Activated naive CD4-positive, alpha-beta T cell treated with anti-CD3 and anti-CD28 coated beads, Interleukin-2, amount 10 ng/mL, durations not matched to agents 7 days and 5 days (primary cell): Measurements from ENCODE around the gene KMT2D.
A peak's percentile ranks its signal among the peaks of the same experiment; 100 is the strongest.

Source experiments
- CTCF ChIA-PET: fragments of 350-600 bp; sonication (Branson Sonifier 250); formaldehyde crosslinking; loops from one replicate; lab custom pipeline; 2021; ENCODE audit warnings: antibody characterized with exemption; lab: Charles Lee
- DNase-seq: peaks from one replicate; pipeline ENCODE4 v3.0.0-alpha.2; 2020
- H3K27ac Mint-ChIP-seq: one replicate; pipeline ENCODE4 v1.8.0; 2021; ENCODE audit warnings: mild to moderate bottlenecking, moderate library complexity, mixed read lengths
- H3K27me3 Mint-ChIP-seq: one replicate; pipeline ENCODE4 v1.8.0; 2021; ENCODE audit warnings: mild to moderate bottlenecking, mixed read lengths
- H3K36me3 Mint-ChIP-seq: one replicate; pipeline ENCODE4 v1.8.0; 2021; ENCODE audit warnings: mixed read lengths
- H3K4me1 Mint-ChIP-seq: one replicate; pipeline ENCODE4 v1.8.0; 2021; ENCODE audit warnings: mixed read lengths
- H3K4me3 Mint-ChIP-seq: one replicate; pipeline ENCODE4 v1.8.0; 2021; ENCODE audit warnings: mild to moderate bottlenecking, moderate library complexity, mixed read lengths
- H3K9me3 Mint-ChIP-seq: one replicate; pipeline ENCODE4 v1.8.0; 2021; ENCODE audit warnings: mixed read lengths

The KMT2D gene

GRCh38 chr12:49032276-49032675 lies 28.3 kb downstream of the KMT2D start:
- H3K27ac Mint-ChIP-seq = peak overlapping the region; percentile 33
- H3K4me3 Mint-ChIP-seq = no peak overlapping the region
- CTCF ChIA-PET = interaction anchor here (2.0 to 4.3 kb wide), 2 partner anchors 9 to 11 kb away, joined by 5 to 18 read pairs; no protein-coding TSS in a partner anchor
- no peak for DNase-seq
- no peaks in the 10 kb centered on the region for H3K9me3 Mint-ChIP-seq
- no peaks in the 10 kb centered on the region for H3K27me3 Mint-ChIP-seq
- peaks cover 48% of the 10 kb centered on the region for H3K36me3 Mint-ChIP-seq
- peaks cover 4% of the 10 kb centered on the region for H3K4me1 Mint-ChIP-seq

GRCh38 chr12:49031573-49032161 lies 28.9 kb downstream of the KMT2D start:
- CTCF ChIA-PET = interaction anchor here (2.0 kb wide), 1 partner anchor 10 kb away, joined by 5 read pairs; no protein-coding TSS in a partner anchor
- no peak overlapping the region for H3K27ac Mint-ChIP-seq

GRCh38 chr12:49030714-49031572 lies 29.7 kb downstream of the KMT2D start:
- CTCF ChIA-PET = interaction anchor here (0.7 to 2.4 kb wide), 4 partner anchors 10 to 13 kb away, joined by 3 to 22 read pairs (median 6); no protein-coding TSS in a partner anchor
- Mint-ChIP-seq H3K36me3 (peaks cover 45% of the 10 kb centered on the region), H3K27me3 (no peaks in the 10 kb centered on the region), H3K4me1 (peaks cover 4% of the 10 kb centered on the region), H3K4me3 (no peak overlapping the region), H3K27ac (peak overlapping the region; percentile 37), H3K9me3 (no peaks in the 10 kb centered on the region)
- DNase-seq = no peak

More at GRCh38 chr12:49031573-49032161, 28.9 kb downstream of the KMT2D start:
- Mint-ChIP-seq H3K27me3 (no peaks in the 10 kb centered on the region), H3K36me3 (peaks cover 43% of the 10 kb centered on the region), H3K4me1 (peaks cover 4% of the 10 kb centered on the region), H3K9me3 (no peaks in the 10 kb centered on the region), H3K4me3 (no peak overlapping the region)
- no peak for DNase-seq

DNA sequence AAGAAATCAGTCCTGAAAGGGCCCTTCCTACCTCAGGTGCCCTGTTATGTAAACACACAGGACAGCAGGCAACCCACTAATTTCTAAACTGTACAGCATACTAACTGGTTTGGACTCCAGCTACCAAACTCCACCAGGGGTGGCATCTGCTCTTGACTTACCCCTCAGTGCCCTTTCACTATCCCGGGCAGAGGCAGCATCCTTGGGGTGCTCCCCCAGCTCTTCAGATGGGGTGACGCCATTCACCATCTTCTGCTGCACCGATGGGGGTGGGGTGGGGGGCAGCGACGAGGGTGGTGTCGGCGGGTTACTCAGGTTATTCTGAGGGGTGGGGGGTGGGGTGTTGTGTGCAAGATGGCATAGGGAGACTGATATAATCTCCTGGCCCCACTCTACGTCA lies 30.5 kb downstream of the KMT2D start:
- Mint-ChIP-seq H3K27me3 (no peaks in the 10 kb centered on the region), H3K27ac (no peak overlapping the region), H3K36me3 (peaks cover 46% of the 10 kb centered on the region), H3K4me3 (no peak overlapping the region), H3K9me3 (no peaks in the 10 kb centered on the region), H3K4me1 (peaks cover 4% of the 10 kb centered on the region)
- no peak for DNase-seq
- CTCF ChIA-PET = interaction anchor here (0.6 to 2.4 kb wide), 5 partner anchors 10 to 16 kb away, joined by 3 to 22 read pairs (median 4); no protein-coding TSS in a partner anchor

- no peak overlapping the region for H3K27ac Mint-ChIP-seq
- no peaks in the 10 kb centered on the region for H3K27me3 Mint-ChIP-seq
- peaks cover 4% of the 10 kb centered on the region for H3K4me1 Mint-ChIP-seq
- peaks cover 42% of the 10 kb centered on the region for H3K36me3 Mint-ChIP-seq
- H3K9me3 Mint-ChIP-seq = no peaks in the 10 kb centered on the region
- no peak overlapping the region for H3K4me3 Mint-ChIP-seq
- DNase-seq = no peak
- CTCF ChIA-PET = interaction anchor here (2.2 to 2.4 kb wide), 2 partner anchors 15 to 17 kb away, joined by 5 to 22 read pairs; no protein-coding TSS in a partner anchor
Measured at GRCh38 chr12:49028666-49029275, 31.8 kb downstream of the KMT2D start.

DNA sequence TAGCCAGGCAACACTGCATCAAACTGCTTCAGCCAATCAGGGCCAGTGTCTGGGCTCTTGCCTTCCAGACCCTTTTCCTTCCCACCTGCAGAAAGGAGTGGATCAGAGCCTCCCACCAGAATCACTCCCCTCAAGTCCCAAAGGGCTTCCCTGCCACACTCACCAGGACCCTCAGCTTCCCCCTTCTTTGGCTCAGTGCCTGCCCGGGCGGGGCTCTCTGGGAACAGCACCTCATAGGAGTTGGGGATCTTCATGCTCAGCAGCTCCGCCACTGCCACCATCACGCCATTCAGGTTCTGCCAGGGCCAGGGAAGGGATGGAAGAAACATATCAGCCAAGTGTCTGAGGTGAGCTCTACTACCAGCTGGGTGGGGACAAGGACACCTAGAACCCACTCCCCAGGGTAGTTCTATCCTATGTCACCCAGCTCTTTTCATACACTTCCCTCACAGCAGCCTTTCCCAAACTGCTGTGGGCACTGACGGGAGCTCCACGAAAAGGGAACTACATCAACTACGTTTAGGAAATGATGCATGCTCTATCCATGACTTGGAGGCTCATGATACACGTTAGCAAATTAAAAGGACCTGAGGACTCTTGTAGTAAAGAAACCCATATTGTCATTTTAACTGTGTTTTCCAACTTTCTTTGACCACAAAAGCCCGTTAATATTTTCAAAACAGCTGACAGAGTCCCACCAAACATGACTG lies 32.6 kb downstream of the KMT2D start:
- H3K27me3 Mint-ChIP-seq = no peaks in the 10 kb centered on the region
- H3K4me1 Mint-ChIP-seq = peaks cover 4% of the 10 kb centered on the region
- H3K36me3 Mint-ChIP-seq = peaks cover 45% of the 10 kb centered on the region
- peak overlapping the region; percentile 24 for H3K27ac Mint-ChIP-seq
- no peak for DNase-seq
- CTCF ChIA-PET = interaction anchor here (0.6 to 2.2 kb wide), 3 partner anchors 16 to 32 kb away, joined by 3 to 7 read pairs (median 5); no protein-coding TSS in a partner anchor
- no peaks in the 10 kb centered on the region for H3K9me3 Mint-ChIP-seq
- H3K4me3 Mint-ChIP-seq = no peak overlapping the region

DNA sequence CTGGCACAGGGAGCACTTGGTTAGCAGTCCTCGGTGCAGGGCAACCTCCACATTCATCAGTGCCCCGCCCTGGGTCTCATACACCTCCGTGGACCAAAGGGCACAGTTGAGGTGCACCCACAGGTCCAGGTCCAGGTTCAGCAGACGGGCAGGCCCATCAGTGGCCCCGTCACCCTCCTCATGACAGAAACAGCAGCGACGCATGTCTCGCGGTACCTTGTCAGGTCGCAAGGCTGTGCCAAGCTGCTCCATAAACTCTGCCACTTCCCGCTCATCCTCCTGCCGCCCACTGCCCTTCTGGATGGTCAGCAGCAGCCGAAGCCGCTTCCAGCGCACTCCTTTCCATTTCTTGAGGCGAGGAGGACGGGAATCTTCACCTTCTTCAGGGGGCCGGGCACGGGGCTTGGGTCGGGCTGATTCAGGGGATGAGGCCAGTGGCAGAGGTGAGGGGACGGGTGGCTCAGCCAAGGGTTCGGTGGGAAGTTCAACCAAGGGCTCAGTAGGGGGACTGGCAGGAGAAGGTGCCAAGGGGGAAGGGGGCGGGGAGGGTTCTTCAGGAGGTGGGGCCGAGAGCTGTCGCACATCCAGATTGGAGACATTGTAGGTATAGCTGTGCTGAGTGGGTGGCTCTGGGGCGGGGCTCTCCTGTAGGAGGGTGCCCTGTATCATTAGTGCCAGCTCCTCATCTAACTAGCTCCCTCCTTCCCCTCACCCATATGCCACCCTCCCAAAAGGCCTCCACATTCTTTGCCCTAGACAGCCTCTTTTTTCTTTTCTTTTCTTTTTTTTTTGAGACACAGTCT lies 33.7 kb downstream of the KMT2D start:
- Mint-ChIP-seq H3K9me3 (no peaks in the 10 kb centered on the region), H3K36me3 (peaks cover 43% of the 10 kb centered on the region), H3K27ac (no peak overlapping the region), H3K4me3 (no peak overlapping the region), H3K4me1 (peaks cover 4% of the 10 kb centered on the region), H3K27me3 (no peaks in the 10 kb centered on the region)
- CTCF ChIA-PET = interaction anchor here (0.8 to 2.2 kb wide), 3 partner anchors 15 to 19 kb away, joined by 3 to 7 read pairs (median 5); no protein-coding TSS in a partner anchor
- DNase-seq = no peak

DNA sequence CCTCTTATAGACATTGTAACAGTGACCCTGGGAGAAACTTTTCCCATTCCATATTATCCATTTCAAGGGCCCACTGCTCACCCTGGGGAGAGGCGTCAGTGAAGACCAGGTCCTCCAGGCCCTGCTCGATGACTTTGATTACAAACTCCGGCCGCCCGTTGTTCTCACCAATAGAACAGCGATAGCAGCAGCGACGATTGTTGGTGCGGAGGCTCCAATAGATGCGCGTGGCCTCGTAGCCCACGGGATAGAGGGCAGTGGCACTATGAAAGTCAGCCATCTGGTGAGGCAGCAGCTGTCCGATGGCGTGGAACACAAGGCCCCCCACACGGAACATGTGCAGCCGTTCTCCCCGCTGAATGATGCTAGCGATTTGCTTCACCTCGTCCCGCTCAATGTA lies 34.5 kb downstream of the KMT2D start:
- no peak overlapping the region for H3K4me3 Mint-ChIP-seq
- no peaks in the 10 kb centered on the region for H3K9me3 Mint-ChIP-seq
- peaks cover 4% of the 10 kb centered on the region for H3K4me1 Mint-ChIP-seq
- H3K27me3 Mint-ChIP-seq = no peaks in the 10 kb centered on the region
- CTCF ChIA-PET = no interaction called here
- no peak for DNase-seq
- peaks cover 45% of the 10 kb centered on the region for H3K36me3 Mint-ChIP-seq
- no peak overlapping the region for H3K27ac Mint-ChIP-seq

GRCh38 chr12:49025463-49025862 lies 35.1 kb downstream of the KMT2D start:
- no peak for DNase-seq
- H3K27ac Mint-ChIP-seq = no peak overlapping the region
- CTCF ChIA-PET = interaction anchor here (1.2 to 1.3 kb wide), 2 partner anchors 18 to 33 kb away, joined by 4 to 5 read pairs; no protein-coding TSS in a partner anchor
- H3K9me3 Mint-ChIP-seq = no peaks in the 10 kb centered on the region
- H3K4me3 Mint-ChIP-seq = no peak overlapping the region
- H3K4me1 Mint-ChIP-seq = peaks cover 4% of the 10 kb centered on the region
- peaks cover 50% of the 10 kb centered on the region for H3K36me3 Mint-ChIP-seq
- no peaks in the 10 kb centered on the region for H3K27me3 Mint-ChIP-seq

- Mint-ChIP-seq H3K36me3 (peaks cover 54% of the 10 kb centered on the region), H3K27ac (no peak overlapping the region), H3K4me3 (no peak overlapping the region), H3K9me3 (no peaks in the 10 kb centered on the region), H3K27me3 (no peaks in the 10 kb centered on the region), H3K4me1 (peaks cover 5% of the 10 kb centered on the region)
- CTCF ChIA-PET = interaction anchor here (0.7 to 1.3 kb wide), 3 partner anchors 9 to 32 kb away, joined by 4 to 5 read pairs (median 4); no protein-coding TSS in a partner anchor
- DNase-seq = no peak
Measured at GRCh38 chr12:49024543-49024942, 36.1 kb downstream of the KMT2D start.

DNA sequence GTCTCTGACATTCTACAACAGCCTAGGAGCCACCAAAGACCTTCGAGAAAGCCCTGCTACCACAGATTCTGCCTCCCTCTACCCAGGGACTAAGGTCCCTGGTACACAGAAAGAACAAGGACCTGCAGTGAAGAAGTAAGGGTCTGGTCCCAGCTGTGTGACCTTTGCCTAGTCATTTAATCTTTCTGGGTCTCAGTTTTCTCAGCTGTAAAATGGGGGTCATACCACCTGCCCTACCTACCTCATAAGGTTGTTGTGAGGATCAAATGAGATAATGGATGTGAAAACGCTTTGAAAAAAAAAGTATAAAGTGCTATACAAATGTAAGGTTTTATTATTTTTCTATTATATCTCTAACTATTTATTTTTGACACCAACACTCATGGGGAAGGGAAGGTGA lies 36.8 kb downstream of the KMT2D start:
- no peak overlapping the region for H3K4me3 Mint-ChIP-seq
- H3K36me3 Mint-ChIP-seq = peaks cover 51% of the 10 kb centered on the region
- peaks cover 11% of the 10 kb centered on the region for H3K4me1 Mint-ChIP-seq
- DNase-seq = no peak
- H3K27ac Mint-ChIP-seq = no peak overlapping the region
- H3K27me3 Mint-ChIP-seq = no peaks in the 10 kb centered on the region
- CTCF ChIA-PET = interaction anchor here (1.0 kb wide), 1 partner anchor 20 kb away, joined by 3 read pairs; no protein-coding TSS in a partner anchor
- no peaks in the 10 kb centered on the region for H3K9me3 Mint-ChIP-seq

GRCh38 chr12:49022558-49023178 lies 37.9 kb downstream of the KMT2D start:
- peaks cover 48% of the 10 kb centered on the region for H3K36me3 Mint-ChIP-seq
- no peak overlapping the region for H3K27ac Mint-ChIP-seq
- H3K4me1 Mint-ChIP-seq = peaks cover 17% of the 10 kb centered on the region

More at GRCh38 chr12:49022558-49023178, 37.9 kb downstream of the KMT2D start:
- Mint-ChIP-seq H3K9me3 (no peaks in the 10 kb centered on the region), H3K27me3 (no peaks in the 10 kb centered on the region), H3K4me3 (no peak overlapping the region)
- CTCF ChIA-PET = interaction anchor here (1.0 kb wide), 1 partner anchor 21 kb away, joined by 3 read pairs; no protein-coding TSS in a partner anchor
- no peak for DNase-seq
